Globus pallidus (tissue), 1 donor: ENCODE data around the gene PRPS1.
"Not testable (repeated sequence)": the region's sequence is repeated elsewhere in the genome, so short reads cannot be mapped to it uniquely, and the experiment has no call there.

Experiments
- DNase-seq: peaks from one replicate; pipeline ENCODE4 v3.0.0-alpha.2; 2015; ENCODE audit warnings: low spot score

PRPS1 gene

GRCh38 chrX:107627838-107628661 is at the start of gene PRPS1:
Gene PRPS1, plus strand, starts transcription at chrX:107628510. Its CDS starts 119 bp downstream, at chrX:107628629.
- peak; percentile 90 for DNase-seq

- no peak for DNase-seq
These were observed 48.4 kb upstream of the PRPS1 start for GRCh38 chrX:107579956-107580355.

- DNase-seq, result no peak
These were observed 46.4 kb upstream of the PRPS1 start for GRCh38 chrX:107581923-107582322.

GRCh38 chrX:107589243-107589642 is 39.1 kb upstream of the PRPS1 start:
- no peak for DNase-seq

GRCh38 chrX:107596651-107597050 is 31.7 kb upstream of the PRPS1 start:
- no peak for DNase-seq

GRCh38 chrX:107597264-107597663 is 31.0 kb upstream of the PRPS1 start:
- DNase-seq, result no peak

- no peak for DNase-seq
These were observed 30.5 kb upstream of the PRPS1 start for GRCh38 chrX:107597791-107598190.

GRCh38 chrX:107599450-107599861 is 28.9 kb upstream of the PRPS1 start:
- DNase-seq, result peak; percentile 1

- DNase-seq, result no peak
These were observed 27.9 kb upstream of the PRPS1 start for GRCh38 chrX:107600366-107600765.

- DNase-seq, result no peak
These were observed 27.0 kb upstream of the PRPS1 start for GRCh38 chrX:107601326-107601725.

GRCh38 chrX:107601759-107602158 is 26.6 kb upstream of the PRPS1 start:
- no peak for DNase-seq

GRCh38 chrX:107602694-107603239 is 25.5 kb upstream of the PRPS1 start:
- no peak for DNase-seq

- no peak for DNase-seq
These were observed 24.7 kb upstream of the PRPS1 start for GRCh38 chrX:107603429-107604159.

- DNase-seq, result not testable (repeated sequence)
These were observed 19.2 kb upstream of the PRPS1 start for GRCh38 chrX:107609061-107609460.

- DNase-seq, result no peak
These were observed 17.6 kb upstream of the PRPS1 start for GRCh38 chrX:107610667-107611066.

GRCh38 chrX:107619885-107620322 is 8.4 kb upstream of the PRPS1 start:
- DNase-seq, result no peak

- DNase-seq, result no peak
These were observed 3.4 kb upstream of the PRPS1 start for GRCh38 chrX:107624893-107625292.

GRCh38 chrX:107625739-107626138 is 2.6 kb upstream of the PRPS1 start:
- DNase-seq, result no peak

GRCh38 chrX:107626481-107626880 is 1.8 kb upstream of the PRPS1 start:
- DNase-seq, result no peak

GRCh38 chrX:107626916-107627315 is 1.4 kb upstream of the PRPS1 start:
- no peak for DNase-seq

- DNase-seq, result peak; percentile 40
These were observed 591 bp downstream of the PRPS1 start for GRCh38 chrX:107628662-107629539.

- peak; percentile 20 for DNase-seq
These were observed 1.2 kb downstream of the PRPS1 start for GRCh38 chrX:107629540-107629909.
